Neural progenitor cell (in vitro differentiated cells): ENCODE results near the gene NOTCH2NLA. TPM values are rescaled to one million over a fixed set of nuclear protein-coding genes. Genes with fewer than 3 reads are reported as not detected.
"Not testable (repeated sequence)": the region's sequence is repeated elsewhere in the genome, so short reads cannot be mapped to it uniquely, and the experiment has no call there.

Experiments used
- DNase-seq: peaks from one replicate; pipeline ENCODE4 v3.0.0-alpha.2; 2016; ENCODE audit warnings: low spot score
- H2AFZ ChIP-seq: fragments of 200-600 bp; sonication (generic); replicated peaks from 2 replicates; pipeline ENCODE4 v1.6.1; 2016; ENCODE audit warnings: antibody characterized with exemption
- H3F3A ChIP-seq: fragments of 200-600 bp; sonication (generic); 2 replicates; pipeline ENCODE4 v1.6.1; 2016; ENCODE audit warnings: antibody characterized with exemption, low read depth
- H3K27ac ChIP-seq: fragments of 200-600 bp; sonication (generic); 2 replicates; pipeline ENCODE4 v1.5.1; 2016; ENCODE audit warnings: mild to moderate bottlenecking
- H3K27me3 ChIP-seq: fragments of 200-600 bp; sonication (generic); 2 replicates; pipeline ENCODE4 v1.6.1; 2016; ENCODE audit warnings: mild to moderate bottlenecking, moderate library complexity
- H3K36me3 ChIP-seq: fragments of 200-600 bp; sonication (generic); 2 replicates; pipeline ENCODE4 v1.5.1; 2016
- H3K4me1 ChIP-seq: fragments of 200-600 bp; sonication (generic); 2 replicates; pipeline ENCODE4 v1.6.1; 2016; ENCODE audit warnings: mixed run types
- H3K4me2 ChIP-seq: fragments of 200-600 bp; sonication (generic); 2 replicates; pipeline ENCODE4 v1.6.1; 2016
- H3K4me3 ChIP-seq: fragments of 200-600 bp; sonication (generic); 2 replicates; pipeline ENCODE4 v1.5.1; 2016
- H3K79me2 ChIP-seq: fragments of 200-600 bp; sonication (generic); 2 replicates; pipeline ENCODE4 v1.6.1; 2016; ENCODE audit warnings: low read depth
- H3K9ac ChIP-seq: fragments of 200-600 bp; sonication (generic); 2 replicates; pipeline ENCODE4 v1.6.1; 2016
- H3K9me3 ChIP-seq: fragments of 200-600 bp; sonication (generic); 2 replicates; pipeline ENCODE4 v1.5.1; 2016; ENCODE audit warnings: low read depth
- H4K20me1 ChIP-seq: fragments of 200-600 bp; sonication (generic); 2 replicates; pipeline ENCODE4 v1.6.1; 2016; ENCODE audit warnings: low read depth
- H3K27ac Mint-ChIP-seq: 3 replicates; pipeline ENCODE4 v1.8.0; 2021; ENCODE audit warnings: mixed read lengths
- H3K27me3 Mint-ChIP-seq: 2 replicates; pipeline ENCODE4 v1.8.0; 2022; ENCODE audit warnings: low read depth, mild to moderate bottlenecking, inconsistent platforms, moderate library complexity, mixed read lengths; ENCODE audit not compliant: insufficient read depth
- H3K36me3 Mint-ChIP-seq: 3 replicates; pipeline ENCODE4 v1.8.0; 2021; ENCODE audit warnings: mixed read lengths
- H3K4me1 Mint-ChIP-seq: 3 replicates; pipeline ENCODE4 v1.8.0; 2021; ENCODE audit warnings: mixed read lengths
- H3K4me3 Mint-ChIP-seq: 3 replicates; pipeline ENCODE4 v1.8.0; 2021; ENCODE audit warnings: mild to moderate bottlenecking, moderate library complexity, mixed read lengths
- H3K9me3 Mint-ChIP-seq: 3 replicates; pipeline ENCODE4 v1.8.0; 2020; ENCODE audit warnings: mixed read lengths
- CTCF ChIP-seq: fragments of 200-600 bp; sonication (generic); IDR thresholded peaks from 2 replicates; pipeline ENCODE4 v1.5.1; 2017; ENCODE audit warnings: antibody characterized with exemption, mild to moderate bottlenecking
- total RNA-seq: library from RNA; depleted of rRNA; stranded (reverse); fragments of >200 nt; gene quantifications from 2 replicates; pipeline ENCODE4 v1.2.3, GENCODE V29; 2015; ENCODE audit warnings: low replicate concordance

The NOTCH2NLA gene
- total RNA-seq, 1 donor from 2014 or later = 18.5 TPM

- not testable (repeated sequence) for H3K9me3 Mint-ChIP-seq, H2AFZ ChIP-seq, H3K27ac ChIP-seq, H3K27me3 ChIP-seq, H4K20me1 ChIP-seq, H3K4me1 Mint-ChIP-seq, H3F3A ChIP-seq, H3K36me3 Mint-ChIP-seq, H3K27me3 Mint-ChIP-seq, H3K9me3 ChIP-seq, DNase-seq, H3K4me3 ChIP-seq, H3K9ac ChIP-seq, H3K27ac Mint-ChIP-seq, H3K79me2 ChIP-seq, H3K4me3 Mint-ChIP-seq, H3K36me3 ChIP-seq, H3K4me2 ChIP-seq, H3K4me1 ChIP-seq
- peak; percentile 31 for TF ChIP-seq CTCF
Measured at GRCh38 chr1:146144465-146144864, 84.4 kb downstream of the NOTCH2NLA start, which contains the start of gene NBPF10. Gene NBPF10 (minus strand): TSS chr1:146144804. CDS start chr1:146144769, 35 bp downstream.

Other genes with a start within 250 kb of the NOTCH2NLA start
- 177 and 213 TPM in 2 replicates for gene TXNIP, start 232.4 kb downstream of the NOTCH2NLA start, total RNA-seq
- gene HJV, start 207.3 kb downstream of the NOTCH2NLA start, total RNA-seq = not detected in 2 replicates
- gene NBPF10, start 84.2 kb downstream of the NOTCH2NLA start, total RNA-seq = 0.71 TPM in 2 replicates